GM23338 (cell line): ENCODE data around the gene DST. TPM values are rescaled to one million over a fixed set of nuclear protein-coding genes. Genes with fewer than 3 reads are reported as not detected.

Experiments
- ATAC-seq: fragments of 200-7000 bp; cut with Tn5 transposase; 3 replicates; pipeline ENCODE4 v1.9.1; 2020
- DNase-seq: peaks from one replicate; pipeline ENCODE4 v3.0.0-alpha.2; 2015; ENCODE audit warnings: low spot score
- H2AFZ ChIP-seq: fragments of 200-600 bp; sonication (generic); 2 replicates; pipeline ENCODE4 v1.8.0; 2016; ENCODE audit warnings: antibody characterized with exemption, mild to moderate bottlenecking, moderate library complexity
- H3F3A ChIP-seq: fragments of 200-600 bp; sonication (generic); replicated peaks from 2 replicates; pipeline ENCODE4 v1.8.0; 2017; ENCODE audit warnings: antibody characterized with exemption, mixed run types, low read depth
- H3K27ac ChIP-seq: fragments of 200-600 bp; sonication (generic); 2 replicates; pipeline ENCODE4 v1.6.1; 2016; ENCODE audit warnings: low read depth
- H3K27me3 ChIP-seq: fragments of 200-600 bp; sonication (generic); 2 replicates; pipeline ENCODE4 v1.8.0; 2016; ENCODE audit warnings: mild to moderate bottlenecking, mixed run types, moderate library complexity; ENCODE audit not compliant: insufficient read depth
- H3K36me3 ChIP-seq: fragments of 200-600 bp; sonication (generic); 2 replicates; pipeline ENCODE4 v1.8.0; 2016; ENCODE audit warnings: mild to moderate bottlenecking; ENCODE audit not compliant: insufficient read depth
- H3K4me1 ChIP-seq: fragments of 200-600 bp; sonication (generic); 2 replicates; pipeline ENCODE4 v1.8.0; 2016; ENCODE audit warnings: mild to moderate bottlenecking, moderate library complexity; ENCODE audit not compliant: insufficient read depth
- H3K4me2 ChIP-seq: fragments of 200-600 bp; sonication (generic); 2 replicates; pipeline ENCODE4 v1.7.1; 2017; ENCODE audit warnings: mixed run types
- H3K4me3 ChIP-seq: fragments of 200-600 bp; sonication (generic); 2 replicates; pipeline ENCODE4 v1.6.1; 2016; ENCODE audit warnings: mixed run types
- H3K79me2 ChIP-seq: fragments of 200-600 bp; sonication (generic); replicated peaks from 2 replicates; pipeline ENCODE4 v1.8.0; 2017; ENCODE audit warnings: mild to moderate bottlenecking; ENCODE audit not compliant: insufficient read depth
- H3K9me2 ChIP-seq: fragments of 200-600 bp; sonication (generic); 2 replicates; pipeline ENCODE4 v1.8.0; 2017; ENCODE audit not compliant: insufficient read depth
- H4K20me1 ChIP-seq: fragments of 200-600 bp; sonication (generic); replicated peaks from 2 replicates; pipeline ENCODE4 v1.8.0; 2017; ENCODE audit warnings: mild to moderate bottlenecking; ENCODE audit not compliant: insufficient read depth
- H3K27ac Mint-ChIP-seq: 2 replicates; pipeline ENCODE4 v1.8.0; 2020; ENCODE audit warnings: inconsistent platforms, mild to moderate bottlenecking, moderate library complexity, mixed read lengths
- H3K27me3 Mint-ChIP-seq: 3 replicates; pipeline ENCODE4 v1.8.0; 2022; ENCODE audit warnings: low read depth, mild to moderate bottlenecking, moderate library complexity, mixed read lengths, inconsistent platforms; ENCODE audit not compliant: insufficient read depth, poor library complexity
- H3K36me3 Mint-ChIP-seq: 3 replicates; pipeline ENCODE4 v1.8.0; 2021; ENCODE audit warnings: low read depth, mild to moderate bottlenecking, inconsistent platforms, moderate library complexity, mixed read lengths
- H3K4me1 Mint-ChIP-seq: 3 replicates; pipeline ENCODE4 v1.8.0; 2020; ENCODE audit warnings: mild to moderate bottlenecking, inconsistent platforms, mixed read lengths
- H3K4me3 Mint-ChIP-seq: 3 replicates; pipeline ENCODE4 v1.8.0; 2021; ENCODE audit warnings: moderate library complexity, mild to moderate bottlenecking, inconsistent platforms, mixed read lengths
- H3K9me3 Mint-ChIP-seq: 3 replicates; pipeline ENCODE4 v1.8.0; 2020; ENCODE audit warnings: moderate library complexity, mild to moderate bottlenecking, inconsistent platforms, mixed read lengths
- CREB1 ChIP-seq: fragments of 250-450 bp; sonication (Bioruptor Pico); IDR thresholded peaks from 2 replicates; pipeline ENCODE4 v1.5.0; 2020; ENCODE audit warnings: low read depth, mild to moderate bottlenecking, moderate library complexity
- CTCF ChIP-seq, 2 experiments: fragments of 200-600 bp in 1 of 2; sonication (generic) in 1 of 2; conservative IDR thresholded peaks; 2 replicates each; pipeline versions ENCODE4 v1.5.1 to v1.6.1; 2016 to 2017; ENCODE audit warnings: antibody characterized with exemption in 2 of 2, low read depth in 2 of 2, mild to moderate bottlenecking in 2 of 2, moderate library complexity in 1 of 2
- ETS1 ChIP-seq: IDR thresholded peaks from 2 replicates; pipeline ENCODE4 v1.6.1; 2016; ENCODE audit warnings: antibody characterized with exemption
- EZH2 ChIP-seq: fragments of 200-600 bp; sonication (generic); IDR thresholded peaks from one replicate; pipeline ENCODE4 v1.8.0; 2017; ENCODE audit warnings: antibody characterized with exemption, mild to moderate bottlenecking, low read depth; ENCODE audit not compliant: unreplicated experiment
- EZH2phosphoT487 ChIP-seq: fragments of 200-600 bp; sonication (generic); IDR thresholded peaks from one replicate; pipeline ENCODE4 v1.8.1; 2018; ENCODE audit warnings: antibody characterized with exemption; ENCODE audit not compliant: unreplicated experiment
- JUNB ChIP-seq: IDR thresholded peaks from one replicate; pipeline ENCODE4 v1.6.1; 2016; ENCODE audit warnings: antibody characterized with exemption; ENCODE audit not compliant: unreplicated experiment
- POLR2AphosphoS5 ChIP-seq: IDR thresholded peaks from 2 replicates; pipeline ENCODE4 v1.6.1; 2016; ENCODE audit warnings: antibody characterized with exemption, low read depth
- REST ChIP-seq: IDR thresholded peaks from one replicate; pipeline ENCODE4 v1.6.1; 2018; ENCODE audit warnings: antibody characterized with exemption; ENCODE audit not compliant: unreplicated experiment
- STAT1 ChIP-seq: IDR thresholded peaks from one replicate; pipeline ENCODE4 v1.6.1; 2016; ENCODE audit warnings: antibody characterized with exemption; ENCODE audit not compliant: unreplicated experiment
- ZNF462 ChIP-seq: fragments of 250-450 bp; sonication (Bioruptor Pico); IDR thresholded peaks from 2 replicates; pipeline ENCODE4 v1.5.0; 2020; ENCODE audit warnings: mild to moderate bottlenecking, moderate library complexity
- polyA plus RNA-seq: library from polyadenylated mRNA; unstranded; fragments of >200 nt; fragmentation: Nextera tagmentation; extraction: Ambion mirVana; gene quantifications from 2 replicates; pipeline ENCODE4 v1.2.1, GENCODE V29; 2016
- total RNA-seq: library from RNA; depleted of rRNA; stranded (reverse); fragments of >200 nt; shearing (Covaris generic); gene quantifications from 2 replicates; pipeline ENCODE4 v1.2.3, GENCODE V29; 2014

Gene DST
- total and polyA plus RNA-seq, 2 experiments from 2014 or later = 88.7 to 188 TPM

GRCh38 chr6:56655249-56655648, 12.6 kb upstream of the DST start (continued):
- TF ChIP-seq CREB1 (CRISPR knock-in tag) (no peak), EZH2 (no peak), STAT1 (no peak), EZH2phosphoT487 (no peak), REST (no peak), JUNB (no peak)

- TF ChIP-seq ETS1 (no peak), POLR2AphosphoS5 (no peak), ZNF462 (CRISPR knock-in tag) (no peak), CTCF (conservative IDR thresholded peaks at IDR 0.05; ENCODE audit: low read depth in 2 of 2) (no peak)
- Mint-ChIP-seq H3K4me3 (no peak overlapping the region), H3K27me3 (no peaks in the 10 kb centered on the region), H3K36me3 (peaks cover 9% of the 10 kb centered on the region; the same call in 1 of the 3 replicates), H3K27ac (peak overlapping the region; percentile 60; the same call in 1 of the 2 replicates), H3K9me3 (no peaks in the 10 kb centered on the region), H3K4me1 (peaks cover 34% of the 10 kb centered on the region)
- ATAC-seq (no peak), DNase-seq (no peak)
- Histone ChIP-seq H3F3A (no peaks in the 10 kb centered on the region), H3K27ac (no peak overlapping the region), H2AFZ (no peak overlapping the region), H4K20me1 (0 out of 2 replicates have a peak, but pooled peaks cover 8% of the 10 kb centered on the region), H3K4me2 (no peak overlapping the region), H3K4me1 (peaks cover 24% of the 10 kb centered on the region), H3K79me2 (peaks cover 18% of the 10 kb centered on the region; the same call in 1 of the 2 replicates), H3K4me3 (no peak overlapping the region), H3K27me3 (no peaks in the 10 kb centered on the region), H3K36me3 (no peaks in the 10 kb centered on the region), H3K9me2 (no peaks in the 10 kb centered on the region)
Measured at GRCh38 chr6:56652994-56653393, 10.3 kb upstream of the DST start.
